ENCODE data around the gene FAM216B.

Gene FAM216B

GRCh38 chr13:42832341-42833096 lies 51.1 kb downstream of the FAM216B start:
- TF ChIP-seq, protein P1, sequence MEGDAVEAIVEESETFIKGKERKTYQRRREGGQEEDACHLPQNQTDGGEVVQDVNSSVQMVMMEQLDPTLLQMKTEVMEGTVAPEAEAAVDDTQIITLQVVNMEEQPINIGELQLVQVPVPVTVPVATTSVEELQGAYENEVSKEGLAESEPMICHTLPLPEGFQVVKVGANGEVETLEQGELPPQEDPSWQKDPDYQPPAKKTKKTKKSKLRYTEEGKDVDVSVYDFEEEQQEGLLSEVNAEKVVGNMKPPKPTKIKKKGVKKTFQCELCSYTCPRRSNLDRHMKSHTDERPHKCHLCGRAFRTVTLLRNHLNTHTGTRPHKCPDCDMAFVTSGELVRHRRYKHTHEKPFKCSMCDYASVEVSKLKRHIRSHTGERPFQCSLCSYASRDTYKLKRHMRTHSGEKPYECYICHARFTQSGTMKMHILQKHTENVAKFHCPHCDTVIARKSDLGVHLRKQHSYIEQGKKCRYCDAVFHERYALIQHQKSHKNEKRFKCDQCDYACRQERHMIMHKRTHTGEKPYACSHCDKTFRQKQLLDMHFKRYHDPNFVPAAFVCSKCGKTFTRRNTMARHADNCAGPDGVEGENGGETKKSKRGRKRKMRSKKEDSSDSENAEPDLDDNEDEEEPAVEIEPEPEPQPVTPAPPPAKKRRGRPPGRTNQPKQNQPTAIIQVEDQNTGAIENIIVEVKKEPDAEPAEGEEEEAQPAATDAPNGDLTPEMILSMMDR (IDR thresholded peaks at IDR 0.05; ENCODE audit: insufficient read depth, missing control alignments) = no peak
- no peak for DNase-seq (ENCODE audit: insufficient read length, low spot score)
- no peak for FAIRE-seq

DNA sequence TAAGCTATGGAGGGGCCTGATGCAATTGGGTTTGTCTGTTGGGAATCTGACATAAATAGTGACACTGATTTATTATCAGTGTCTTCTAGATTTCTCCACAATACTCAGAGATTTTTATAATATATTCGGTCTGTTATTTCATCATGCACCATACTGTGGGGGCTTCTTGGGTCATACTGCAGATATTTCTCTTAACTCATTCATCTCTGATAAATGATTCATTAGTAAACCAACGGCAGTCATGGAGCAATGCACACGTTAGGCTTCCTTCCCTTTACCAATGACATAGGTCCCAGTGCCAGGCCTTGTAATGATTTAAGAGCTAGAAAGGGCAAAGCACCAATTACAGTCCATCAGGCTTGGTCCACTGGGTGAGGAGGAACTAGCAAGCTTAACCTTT lies 53.6 kb downstream of the FAM216B start:
- no peak for FAIRE-seq
- DNase-seq (ENCODE audit: insufficient read length, low spot score) = no peak
- TF ChIP-seq, protein P1 (IDR thresholded peaks at IDR 0.05; ENCODE audit: insufficient read depth, missing control alignments) = no peak

GRCh38 chr13:42836930-42837690 lies 55.7 kb downstream of the FAM216B start:
- DNase-seq (ENCODE audit: insufficient read length, low spot score) (no peak), FAIRE-seq (no peak)
- TF ChIP-seq, protein P1 (IDR thresholded peaks at IDR 0.05; ENCODE audit: insufficient read depth, missing control alignments) = peak; percentile 8

Data from D721Med (cell line).